IPS-NIHi7 (cell line): ENCODE measurements around the gene VTI1A.
A peak's percentile ranks its signal among the peaks of the same experiment; 100 is the strongest.
"Not testable (repeated sequence)": the region's sequence is repeated elsewhere in the genome, so short reads cannot be mapped to it uniquely, and the experiment has no call there.

Source experiments
- DNase-seq: peaks from one replicate; pipeline ENCODE4 v3.0.0; 2012; ENCODE audit warnings: mixed read lengths; ENCODE audit errors: extremely low spot score

The VTI1A gene

DNA sequence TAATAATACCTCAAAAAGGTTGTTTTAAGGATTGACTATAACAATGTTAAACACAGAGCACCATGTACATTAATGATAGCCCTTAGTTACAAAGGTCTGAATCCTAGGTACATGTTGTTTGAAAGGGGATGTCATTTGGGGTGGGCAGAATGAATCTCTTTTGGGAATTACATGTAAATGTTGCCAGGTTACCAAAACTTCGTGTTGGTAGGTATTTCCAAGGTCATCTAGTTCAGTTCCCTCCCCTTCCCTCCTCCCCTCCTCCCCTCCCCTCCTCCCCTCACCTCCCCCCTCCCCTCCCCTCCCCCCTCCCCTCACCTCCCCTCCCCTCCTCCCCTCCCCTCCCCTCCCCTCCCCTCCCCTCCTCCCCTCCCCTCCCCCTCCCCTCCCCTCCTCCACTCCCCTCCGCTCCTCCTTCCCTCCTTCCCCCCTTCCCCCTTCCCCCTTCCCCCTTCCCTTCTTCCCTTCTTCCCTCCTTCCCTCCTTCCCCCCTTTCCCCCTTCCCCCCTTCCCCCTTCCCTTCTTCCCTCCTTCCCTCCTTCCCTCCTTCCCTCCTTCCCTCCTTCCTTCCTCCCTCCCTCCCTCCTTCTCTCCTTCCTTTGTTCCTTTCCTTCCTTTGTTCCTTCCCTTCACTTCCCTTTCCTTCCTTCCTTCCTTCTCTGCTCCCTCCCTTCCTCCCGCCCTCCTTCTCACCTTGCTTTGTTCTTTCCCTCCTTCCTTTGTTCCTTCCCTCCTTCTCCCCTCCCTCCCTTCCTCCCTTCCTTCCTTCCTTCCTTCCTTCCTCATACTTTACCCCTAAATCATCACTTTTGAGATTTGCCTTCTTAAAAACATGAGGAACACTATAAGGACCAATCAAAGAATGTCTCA, 8.1 kb downstream of the VTI1A start:
- DNase-seq, result no peak

DNA sequence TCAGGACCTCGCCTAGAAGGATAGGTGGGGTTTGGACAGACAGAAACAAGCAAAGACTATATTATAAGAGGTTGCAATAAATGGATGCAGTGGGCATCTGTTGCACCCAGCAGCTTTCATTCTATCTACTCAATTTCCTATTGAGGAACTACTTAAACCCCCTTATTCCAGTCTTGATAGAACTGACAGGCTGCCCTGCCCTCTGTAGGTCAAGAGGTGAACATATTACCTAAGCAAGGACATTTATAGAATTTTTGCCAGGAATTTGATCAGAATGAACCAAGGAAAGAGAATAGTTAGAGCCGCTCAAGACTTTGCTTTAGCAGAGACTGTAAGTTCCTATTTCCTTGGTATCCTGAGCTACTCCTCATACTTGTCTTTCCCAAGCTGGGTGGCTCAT, 9.5 kb downstream of the VTI1A start:
- DNase-seq, result peak; percentile 16

DNA sequence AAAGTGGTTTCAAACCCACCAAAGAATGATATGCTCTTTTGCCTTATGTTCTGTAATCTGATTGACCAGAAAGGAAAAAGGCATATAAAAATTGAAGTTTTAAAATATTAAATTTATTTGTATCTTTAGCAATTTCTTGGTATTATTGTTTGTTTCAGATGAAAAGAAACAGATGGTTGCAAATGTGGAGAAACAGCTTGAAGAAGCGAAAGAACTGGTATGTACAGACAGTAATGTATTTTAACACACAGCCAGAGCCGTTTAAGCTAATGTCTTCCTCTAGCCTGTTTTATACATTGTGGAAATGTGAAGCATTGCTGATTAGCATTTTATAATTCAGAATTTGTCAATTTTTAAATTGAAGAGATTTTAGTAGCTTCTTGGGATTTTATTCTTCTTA, 13.4 kb downstream of the VTI1A start:
- DNase-seq, result no peak

DNA sequence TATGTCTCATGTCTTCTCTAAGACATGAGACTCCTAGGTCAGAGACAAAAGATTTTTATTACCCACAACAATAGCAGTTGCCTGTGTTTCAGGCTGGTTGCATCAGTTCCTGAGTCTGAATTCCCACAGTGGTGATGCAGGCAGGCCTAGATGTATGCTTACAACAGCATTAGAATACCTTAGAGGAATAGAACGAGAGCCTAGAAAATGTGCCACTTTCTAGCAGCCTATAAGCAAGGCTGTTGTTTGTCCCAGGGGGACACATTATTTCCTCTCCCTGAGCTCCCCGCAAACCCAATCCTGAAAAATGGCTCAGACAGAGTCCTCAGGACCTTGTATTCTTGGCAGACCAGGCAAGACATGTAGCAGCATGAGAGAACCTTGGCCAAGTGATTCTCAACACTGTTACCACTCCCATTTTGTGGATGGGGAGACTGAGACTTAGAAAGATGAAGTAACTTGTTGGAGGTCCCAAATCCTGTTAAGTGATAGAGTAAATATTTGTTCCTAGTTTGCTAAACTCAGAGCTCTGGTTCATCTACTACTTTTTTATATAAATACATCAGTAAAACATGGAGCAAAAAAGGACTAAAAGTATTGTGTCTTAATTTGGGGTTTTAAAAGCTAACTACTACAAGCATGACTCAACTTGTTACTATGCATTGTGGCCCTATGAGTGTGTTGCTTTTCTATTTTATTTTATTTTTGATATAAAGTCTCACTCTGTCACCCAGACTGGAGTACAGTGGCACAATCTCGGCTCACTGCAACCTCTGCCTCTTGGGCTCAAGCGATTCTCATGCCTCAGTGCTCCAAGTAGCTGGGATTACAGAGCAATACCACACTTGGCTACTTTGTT, 14.2 kb downstream of the VTI1A start:
- no peak for DNase-seq

DNA sequence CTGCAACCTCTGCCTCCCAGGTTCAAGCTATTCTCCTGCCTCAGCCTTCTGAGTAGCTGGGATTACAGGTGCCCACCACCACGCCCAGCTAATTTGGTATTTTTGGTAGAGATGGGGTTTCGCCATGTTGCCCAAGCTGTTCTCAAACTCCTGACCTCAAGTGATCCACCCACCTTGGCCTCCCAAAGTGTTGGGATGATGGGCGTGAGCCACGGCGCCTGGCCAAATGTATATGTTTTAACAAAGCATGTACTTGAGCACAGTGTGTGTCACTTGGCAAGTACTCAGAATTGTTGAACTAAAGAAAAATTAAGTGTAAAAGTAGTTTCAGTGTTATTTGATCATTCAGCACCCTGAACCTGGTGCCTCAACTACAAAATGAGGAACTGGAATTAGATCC, 17.1 kb downstream of the VTI1A start:
- DNase-seq, result not testable (repeated sequence)

GRCh38 chr10:112465299-112465883, 18.4 kb downstream of the VTI1A start:
- DNase-seq, result no peak

GRCh38 chr10:112466802-112467201, 19.8 kb downstream of the VTI1A start:
- no peak for DNase-seq

GRCh38 chr10:112467541-112468075, 20.6 kb downstream of the VTI1A start:
- DNase-seq, result no peak

GRCh38 chr10:112471878-112472487, 25.0 kb downstream of the VTI1A start:
- DNase-seq, result peak; percentile 61

GRCh38 chr10:112475575-112476218, 28.7 kb downstream of the VTI1A start:
- no peak for DNase-seq

- no peak for DNase-seq
These were observed 34.6 kb downstream of the VTI1A start for GRCh38 chr10:112481602-112482001.

DNA sequence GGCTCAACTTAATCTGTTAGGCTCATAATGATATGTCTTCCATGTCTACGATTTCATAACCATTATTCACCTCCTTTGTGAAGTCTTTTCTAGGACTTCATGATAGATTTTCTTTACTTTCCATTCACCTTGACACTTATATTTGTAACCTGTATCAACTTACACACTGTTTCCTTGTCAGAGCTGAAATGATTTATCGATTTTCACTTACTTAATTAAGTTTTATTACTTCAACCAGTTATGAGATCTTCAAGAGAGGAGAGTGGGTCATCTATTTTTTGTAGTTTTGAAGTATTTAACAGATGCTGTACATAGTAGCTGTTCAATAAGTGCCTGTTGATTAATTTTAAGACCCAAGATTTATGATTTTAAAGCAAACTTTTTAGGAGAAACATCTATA, 37.4 kb downstream of the VTI1A start:
- no peak for DNase-seq

- no peak for DNase-seq
These were observed 40.9 kb downstream of the VTI1A start for GRCh38 chr10:112487964-112488363.

- DNase-seq, result no peak
These were observed 43.5 kb downstream of the VTI1A start for GRCh38 chr10:112490545-112490944.

- DNase-seq, result no peak
These were observed 44.1 kb downstream of the VTI1A start for GRCh38 chr10:112491144-112491543.

DNA sequence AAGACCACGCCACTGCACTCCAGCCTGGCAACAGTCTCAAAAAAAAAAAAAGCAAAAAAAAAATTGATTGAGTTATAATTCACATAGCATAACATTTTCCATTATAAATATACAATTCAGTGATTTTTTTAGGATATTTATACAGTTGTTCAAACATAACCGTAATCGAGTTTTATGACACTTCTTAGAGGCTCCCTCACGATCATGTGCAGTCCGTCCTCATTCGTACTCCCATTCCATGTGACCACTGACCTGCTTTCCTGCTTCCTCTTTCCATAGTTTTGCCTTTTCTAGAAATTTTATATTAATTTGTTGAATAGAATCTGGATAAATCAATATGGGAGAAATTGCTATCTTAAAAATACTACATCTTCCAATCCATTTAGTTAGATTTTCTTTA, 45.7 kb downstream of the VTI1A start:
- DNase-seq, result no peak

- DNase-seq, result no peak
These were observed 50.4 kb downstream of the VTI1A start for GRCh38 chr10:112497347-112497950.

- no peak for DNase-seq
These were observed 51.8 kb downstream of the VTI1A start for GRCh38 chr10:112498806-112499205.

DNA sequence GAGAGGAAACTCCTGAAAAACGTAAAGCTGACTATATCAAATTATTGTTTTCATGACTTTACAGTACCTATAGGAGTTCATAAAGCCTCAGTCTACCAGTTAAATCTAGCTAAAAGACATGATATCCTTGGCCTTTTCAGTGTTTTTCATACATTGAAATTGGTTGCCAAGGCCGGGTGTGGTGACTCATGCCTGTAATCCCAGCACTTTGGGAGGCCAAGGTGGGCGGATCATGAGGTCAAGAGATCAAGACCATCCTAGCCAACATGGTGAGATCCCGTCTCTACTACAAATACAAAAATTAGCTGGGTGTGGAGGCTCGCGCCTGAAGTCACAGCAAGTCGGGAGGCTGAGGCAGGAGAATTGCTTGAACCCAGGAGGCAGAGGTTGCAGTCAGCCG, 53.0 kb downstream of the VTI1A start:
- DNase-seq, result not testable (repeated sequence)

DNA sequence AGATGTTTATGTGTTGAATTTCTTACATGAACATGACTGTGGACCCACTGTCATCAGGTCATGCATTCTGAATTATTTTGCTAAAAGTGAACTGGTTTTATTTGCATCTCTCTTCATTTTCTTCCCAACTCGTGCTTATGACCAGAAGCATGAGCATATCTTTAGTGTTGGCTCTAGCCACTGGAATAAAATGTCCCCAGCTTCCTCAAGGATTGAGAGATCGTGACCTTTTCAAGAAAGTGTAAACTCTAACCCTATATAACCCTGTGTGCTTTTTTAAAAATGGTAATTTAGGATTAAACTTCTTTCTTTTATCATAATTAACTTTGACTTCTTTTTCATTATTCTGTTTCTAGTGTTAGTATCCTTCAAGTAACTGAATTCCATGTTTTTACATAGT, 55.5 kb downstream of the VTI1A start:
- DNase-seq, result no peak

DNA sequence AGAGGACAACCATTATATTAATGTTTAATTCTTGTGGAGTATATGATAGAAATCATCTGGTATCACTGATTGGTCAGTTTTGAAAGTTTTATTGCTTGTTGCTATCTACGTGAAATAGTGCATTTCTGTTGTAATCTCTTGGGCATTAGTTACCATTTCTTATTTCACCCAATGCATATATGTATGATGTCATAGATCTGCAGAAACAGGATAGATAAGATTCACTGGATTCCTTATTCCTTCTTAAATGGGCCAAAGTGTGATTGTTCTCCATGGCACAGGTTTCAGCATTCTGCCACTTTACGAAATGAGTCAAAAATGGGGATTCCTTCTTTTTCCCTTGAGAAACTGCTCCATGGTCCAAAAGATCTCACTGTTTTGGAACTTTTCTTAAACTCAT, 56.6 kb downstream of the VTI1A start:
- DNase-seq, result no peak
